ENCODE measurements around the gene SLCO4A1.
"Not testable (repeated sequence)": the region's sequence is repeated elsewhere in the genome, so short reads cannot be mapped to it uniquely, and the experiment has no call there.

SLCO4A1 gene

GRCh38 chr20:62666736-62667529 lies 24.6 kb downstream of the SLCO4A1 start:
- DNase-seq, result no peak

- no peak for DNase-seq
Observed at GRCh38 chr20:62667530-62668440, 25.5 kb downstream of the SLCO4A1 start.

- DNase-seq, result peak; percentile 85
Observed at GRCh38 chr20:62668441-62669027, 26.2 kb downstream of the SLCO4A1 start.

- no peak for DNase-seq
Observed at GRCh38 chr20:62669249-62669648, 26.9 kb downstream of the SLCO4A1 start.

GRCh38 chr20:62670156-62670555 lies 27.9 kb downstream of the SLCO4A1 start:
- no peak for DNase-seq

- no peak for DNase-seq
Observed at GRCh38 chr20:62670998-62671397, 28.7 kb downstream of the SLCO4A1 start.

GRCh38 chr20:62671765-62672164 lies 29.5 kb downstream of the SLCO4A1 start:
- DNase-seq, result no peak

- DNase-seq, result no peak
Observed at GRCh38 chr20:62674370-62674769, 32.1 kb downstream of the SLCO4A1 start.

- DNase-seq, result peak; percentile 85
Observed at GRCh38 chr20:62675156-62675876, 33.0 kb downstream of the SLCO4A1 start.

GRCh38 chr20:62675877-62676260 lies 33.6 kb downstream of the SLCO4A1 start:
- no peak for DNase-seq

- no peak for DNase-seq
Observed at GRCh38 chr20:62676976-62677375, 34.7 kb downstream of the SLCO4A1 start.

GRCh38 chr20:62677678-62678077 lies 35.4 kb downstream of the SLCO4A1 start:
- DNase-seq, result no peak

GRCh38 chr20:62678553-62678952 lies 36.2 kb downstream of the SLCO4A1 start:
- no peak for DNase-seq

- no peak for DNase-seq
Observed at GRCh38 chr20:62679978-62680589, 37.8 kb downstream of the SLCO4A1 start.

- DNase-seq, result no peak
Observed at GRCh38 chr20:62682912-62683517, 40.7 kb downstream of the SLCO4A1 start.

GRCh38 chr20:62683660-62684322 lies 41.5 kb downstream of the SLCO4A1 start:
- DNase-seq, result not testable (repeated sequence)

- no peak for DNase-seq
Observed at GRCh38 chr20:62684981-62685380, 42.7 kb downstream of the SLCO4A1 start.

- DNase-seq, result peak; percentile 91
Observed at GRCh38 chr20:62685781-62686555, 43.7 kb downstream of the SLCO4A1 start.

- DNase-seq, result no peak
Observed at GRCh38 chr20:62686869-62687830, 44.8 kb downstream of the SLCO4A1 start.

All from NCI-H82 (cell line).